K562 (cell line): ENCODE measurements around the gene AGPAT2. TPM values are rescaled to one million over a fixed set of nuclear protein-coding genes. Genes with fewer than 3 reads are reported as not detected.

ENCODE experiments used
- ATAC-seq: fragments of 200-7000 bp; cut with Tn5 transposase; 3 replicates; pipeline ENCODE4 v1.9.1; 2020; ENCODE audit warnings: moderate library complexity
- BruUV-seq: library from RNA; stranded (reverse); fragments of 400-500 nt; replicated peaks from 2 replicates; lab custom pipeline; 2021; lab: Mats Ljungman, UMichigan
- CTCF ChIA-PET: fragments of 300-600 bp; formaldehyde crosslinking; extraction: SDS; loops from one replicate; lab custom pipeline; 2021; ENCODE audit warnings: low intra/inter-chr PET ratio; lab: Yijun Ruan, JAX
- POLR2A ChIA-PET: fragments of 300-600, 350-650 bp; sonication (Branson Sonifier 250); formaldehyde crosslinking; extraction: SDS; loops from one replicate; lab custom pipeline; 2021; ENCODE audit warnings: antibody characterized with exemption, inconsistent platforms; lab: Yijun Ruan, JAX
- DNase-seq, 4 experiments: peaks; one replicate each; pipeline versions ENCODE4 v3.0.0 to v3.0.0-alpha.2; 2011 to 2018; ENCODE audit warnings: low spot score in 3 of 4, mixed read lengths in 3 of 4; ENCODE audit errors: extremely low read depth in 1 of 4
- FAIRE-seq: peaks from 2 replicates; lab custom pipeline; 2011; peaks lifted over from hg19 to GRCh38; lab: Jason Lieb, UNC
- H2AFZ ChIP-seq: 2 replicates; pipeline ENCODE4 v1.6.0; 2011; ENCODE audit warnings: low read depth, low read length, control low read depth, inconsistent platforms
- H3K27ac ChIP-seq: fragments of 200-600 bp; 3 replicates; pipeline ENCODE4 v1.8.0; 2011; ENCODE audit warnings: low read depth, mild to moderate bottlenecking, control low read depth, inconsistent platforms, low read length, moderate library complexity, mixed read lengths; ENCODE audit errors: extremely low read depth
- H3K27me3 ChIP-seq, 2 experiments: fragments of 300-600 bp in 1 of 2; 2 replicates in 1 of 2; 3 replicates in 1 of 2; pipeline versions ENCODE4 v1.6.0 to v1.8.0; 2011; ENCODE audit warnings: inconsistent platforms in 2 of 2, low read length in 2 of 2, mild to moderate bottlenecking in 1 of 2, mixed read lengths in 1 of 2, moderate library complexity in 1 of 2; ENCODE audit not compliant: control insufficient read depth in 2 of 2, insufficient read depth in 2 of 2
- H3K36me3 ChIP-seq: fragments of 300-600 bp; 3 replicates; pipeline ENCODE4 v1.8.0; 2011; ENCODE audit warnings: mild to moderate bottlenecking, low read length, inconsistent platforms; ENCODE audit not compliant: control insufficient read depth, insufficient read depth
- H3K4me1 ChIP-seq, 2 experiments: fragments of 200-600 bp in 1 of 2; replicated peaks in 1 of 2; 2 replicates in 1 of 2; 3 replicates in 1 of 2; pipeline versions ENCODE4 v1.5.1 to v1.8.0; 2011; ENCODE audit warnings: inconsistent platforms in 2 of 2, low read length in 2 of 2, mild to moderate bottlenecking in 1 of 2, mixed read lengths in 1 of 2, moderate library complexity in 1 of 2; ENCODE audit not compliant: control insufficient read depth in 2 of 2, insufficient read depth in 2 of 2
- H3K4me2 ChIP-seq: 2 replicates; pipeline ENCODE4 v1.6.1; 2011; ENCODE audit warnings: low read length, control low read depth, inconsistent platforms, mixed read lengths; ENCODE audit not compliant: insufficient read depth
- H3K4me3 ChIP-seq: fragments of 200-600 bp; sonication (generic), shearing (Covaris generic); 2 replicates; pipeline ENCODE4 v1.5.1; 2016; ENCODE audit warnings: control low read depth, inconsistent platforms
- H3K79me2 ChIP-seq: fragments of 200-600 bp; 3 replicates; pipeline ENCODE4 v1.8.0; 2011; ENCODE audit warnings: low read length, inconsistent platforms; ENCODE audit not compliant: control insufficient read depth, insufficient read depth
- H3K9ac ChIP-seq, 2 experiments: 2 replicates each; pipeline versions ENCODE4 v1.6.0 to v1.6.1; 2011; ENCODE audit warnings: low read depth in 2 of 2, low read length in 2 of 2, control low read depth in 1 of 2, inconsistent platforms in 1 of 2, mild to moderate bottlenecking in 1 of 2, mixed read lengths in 1 of 2; ENCODE audit not compliant: insufficient read depth in 1 of 2
- H3K9me1 ChIP-seq: one replicate; pipeline ENCODE4 v1.6.0; 2011; ENCODE audit warnings: inconsistent platforms, mild to moderate bottlenecking, low read length, moderate library complexity; ENCODE audit not compliant: control insufficient read depth, insufficient read depth
- H3K9me3 ChIP-seq: replicated peaks from 2 replicates; pipeline ENCODE4 v1.5.1; 2011; ENCODE audit warnings: low read depth, low read length, inconsistent platforms; ENCODE audit not compliant: control insufficient read depth, insufficient read depth
- H4K20me1 ChIP-seq: replicated peaks from 2 replicates; pipeline ENCODE4 v1.6.1; 2011; ENCODE audit warnings: low read length, inconsistent platforms, mixed read lengths; ENCODE audit not compliant: control insufficient read depth, insufficient read depth
- CXXC5 ChIP-seq: fragments of 250-450 bp; sonication (Bioruptor Pico); IDR thresholded peaks from 2 replicates; pipeline ENCODE4 v1.8.0; 2022; ENCODE audit warnings: inconsistent platforms, mild to moderate bottlenecking, moderate library complexity
- FUS ChIP-seq: fragments of 200-400 bp; formaldehyde crosslinking; optimal IDR thresholded peaks from 2 replicates; pipeline ENCODE3; 2017; ENCODE audit warnings: low read depth, low read length
- MYC ChIP-seq, 2 experiments: fragments of 250-450 bp in 1 of 2; sonication (Bioruptor Pico) in 1 of 2; IDR thresholded peaks; 2 replicates each; pipeline versions ENCODE4 v1.5.1 to v1.6.1; 2012 to 2021; ENCODE audit warnings: low read depth in 2 of 2, borderline replicate concordance in 1 of 2, improper control_type of control experiment in 1 of 2, low read length in 1 of 2, mild to moderate bottlenecking in 1 of 2, moderate library complexity in 1 of 2
- TAF15 ChIP-seq: fragments of 200-400 bp; formaldehyde crosslinking; IDR thresholded peaks from 2 replicates; pipeline ENCODE4 v1.6.1; 2017; ENCODE audit warnings: mild to moderate bottlenecking, low read depth, low read length, moderate library complexity
- TCF7 ChIP-seq: sonication (generic); IDR thresholded peaks from 2 replicates; pipeline ENCODE4 v1.6.1; 2016; ENCODE audit warnings: antibody characterized with exemption, borderline replicate concordance
- ZBED1 ChIP-seq: IDR thresholded peaks from 2 replicates; pipeline ENCODE4 v1.6.1; 2014
- ZNF175 ChIP-seq: fragments of 200-800 bp; sonication (Bioruptor generic); IDR thresholded peaks from 2 replicates; pipeline ENCODE4 v1.6.1; 2016; ENCODE audit warnings: low read depth, mild to moderate bottlenecking, missing genetic modification characterization, missing compliant biosample characterization
- WGBS: fragments of 100-300 bp; shearing (Covaris generic); methylation state at CpG from one replicate; pipeline ENCODE4 v1.1.6; 2016; ENCODE audit warnings: low coverage, mixed read lengths; ENCODE audit not compliant: insufficient coverage; ENCODE audit errors: missing lambda C conversion rate; 5-methylcytosine and 5-hydroxymethylcytosine counted together
- in situ Hi-C: fragments of 300-500 bp; cut with MboI; formaldehyde crosslinking; loops from 4 replicates; pipeline ENCODE4 v1.15.0; 2018; ENCODE audit warnings: inconsistent platforms, mixed read lengths
- intact Hi-C: fragments of 100-400 bp; cut with micrococcal nuclease; formaldehyde crosslinking; loops from 2 replicates; pipeline ENCODE4 v1.14.2; 2022
- polyA plus RNA-seq, 8 experiments: library from polyadenylated mRNA; depleted of rRNA in 4 of 8; stranded (reverse) in 5 of 8; unstranded in 3 of 8; fragments of >200 nt; fragmentation: Nextera tagmentation in 2 of 8; fragmentation: Illumina TruSeq in 1 of 8; extraction: Ambion mirVana in 2 of 8; extraction: Trizol in 1 of 8; gene quantifications; 2 replicates each; pipeline versions ENCODE4 v1.2.1 to v1.2.3, GENCODE V29; 2011 to 2014; ENCODE audit warnings: inconsistent platforms in 1 of 8, missing spikeins in 1 of 8
- total RNA-seq, 7 experiments: library from RNA; depleted of rRNA in 6 of 7; stranded (reverse); fragments of >200 nt in 6 of 7; fragmentation: Illumina TruSeq in 2 of 7; extraction: Trizol in 2 of 7; gene quantifications; 2 replicates each; pipeline versions ENCODE4 v1.2.1 to v1.2.3, GENCODE V29; 2011 to 2021; ENCODE audit warnings: low replicate concordance in 1 of 7
- TF ChIP-seq, protein P1 (sequence below): fragments of 250-450 bp; sonication (Bioruptor Pico); IDR thresholded peaks from 2 replicates; pipeline ENCODE4 v1.4.0; 2020; ENCODE audit warnings: borderline replicate concordance
- TF ChIP-seq, protein P2 (sequence below): fragments of 200-600 bp; sonication (generic); IDR thresholded peaks from one replicate; pipeline ENCODE4 v1.6.1; 2012; ENCODE audit warnings: mild to moderate bottlenecking, low read depth, low read length, inconsistent platforms

AGPAT2 gene
- total and polyA plus RNA-seq, 9 of the 15 experiments (the other 6 are each of a cell fraction or from before 2014, with no cell fraction given): 0.13 to 54.5 (median 23.9) TPM

GRCh38 chr9:136710543-136710942, 23.3 kb upstream of the AGPAT2 start:
- no peak for ATAC-seq
- Histone ChIP-seq H2AFZ (no peak overlapping the region), H3K27me3 (no peaks in the 10 kb centered on the region), H3K36me3 (peaks cover 4% of the 10 kb centered on the region; the same call in 1 of the 3 replicates), H3K27ac (no peak overlapping the region), H3K9ac (no peak overlapping the region), H3K9me3 (no peaks in the 10 kb centered on the region), H3K4me3 (no peak overlapping the region), H3K4me2 (no peak overlapping the region), H3K9me1 (no peaks in the 10 kb centered on the region), H3K4me1 (peaks cover 17 to 64% of the 10 kb centered on the region in 2 experiments), H3K79me2 (peaks cover 12% of the 10 kb centered on the region), H4K20me1 (no peaks in the 10 kb centered on the region)
- DNase-seq: no peak
- no TSS peak for BruUV-seq
- FAIRE-seq: no peak
- ChIA-PET CTCF (no interaction called here), POLR2A (no interaction called here)
- WGBS: 65% methylated on average over 7 of the region's 7 CpGs
- in situ Hi-C loops: no loop called here
- intact Hi-C loops: no loop called here
- TF ChIP-seq FUS: no peak
- TF ChIP-seq CXXC5 (CRISPR knock-in tag): no peak
- TF ChIP-seq MYC (IDR thresholded peaks at IDR 0.05; ENCODE audit: low read depth, low read length): no peak
- no peak for TF ChIP-seq MYC (CRISPR knock-in tag; IDR thresholded peaks at IDR 0.05; ENCODE audit: borderline replicate concordance, low read depth)
- TF ChIP-seq ZNF175 (CRISPR knock-in tag): no peak
- TF ChIP-seq TAF15: no peak
- TF ChIP-seq, protein P1, sequence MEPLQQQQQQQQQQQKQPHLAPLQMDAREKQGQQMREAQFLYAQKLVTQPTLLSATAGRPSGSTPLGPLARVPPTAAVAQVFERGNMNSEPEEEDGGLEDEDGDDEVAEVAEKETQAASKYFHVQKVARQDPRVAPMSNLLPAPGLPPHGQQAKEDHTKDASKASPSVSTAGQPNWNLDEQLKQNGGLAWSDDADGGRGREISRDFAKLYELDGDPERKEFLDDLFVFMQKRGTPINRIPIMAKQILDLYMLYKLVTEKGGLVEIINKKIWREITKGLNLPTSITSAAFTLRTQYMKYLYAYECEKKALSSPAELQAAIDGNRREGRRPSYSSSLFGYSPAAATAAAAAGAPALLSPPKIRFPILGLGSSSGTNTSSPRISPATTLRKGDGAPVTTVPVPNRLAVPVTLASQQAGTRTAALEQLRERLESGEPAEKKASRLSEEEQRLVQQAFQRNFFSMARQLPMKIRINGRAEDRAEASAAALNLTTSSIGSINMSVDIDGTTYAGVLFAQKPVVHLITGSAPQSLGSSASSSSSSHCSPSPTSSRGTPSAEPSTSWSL (CRISPR knock-in tag): no peak
- TF ChIP-seq TCF7: no peak
- TF ChIP-seq ZBED1: no peak
- TF ChIP-seq, protein P2, sequence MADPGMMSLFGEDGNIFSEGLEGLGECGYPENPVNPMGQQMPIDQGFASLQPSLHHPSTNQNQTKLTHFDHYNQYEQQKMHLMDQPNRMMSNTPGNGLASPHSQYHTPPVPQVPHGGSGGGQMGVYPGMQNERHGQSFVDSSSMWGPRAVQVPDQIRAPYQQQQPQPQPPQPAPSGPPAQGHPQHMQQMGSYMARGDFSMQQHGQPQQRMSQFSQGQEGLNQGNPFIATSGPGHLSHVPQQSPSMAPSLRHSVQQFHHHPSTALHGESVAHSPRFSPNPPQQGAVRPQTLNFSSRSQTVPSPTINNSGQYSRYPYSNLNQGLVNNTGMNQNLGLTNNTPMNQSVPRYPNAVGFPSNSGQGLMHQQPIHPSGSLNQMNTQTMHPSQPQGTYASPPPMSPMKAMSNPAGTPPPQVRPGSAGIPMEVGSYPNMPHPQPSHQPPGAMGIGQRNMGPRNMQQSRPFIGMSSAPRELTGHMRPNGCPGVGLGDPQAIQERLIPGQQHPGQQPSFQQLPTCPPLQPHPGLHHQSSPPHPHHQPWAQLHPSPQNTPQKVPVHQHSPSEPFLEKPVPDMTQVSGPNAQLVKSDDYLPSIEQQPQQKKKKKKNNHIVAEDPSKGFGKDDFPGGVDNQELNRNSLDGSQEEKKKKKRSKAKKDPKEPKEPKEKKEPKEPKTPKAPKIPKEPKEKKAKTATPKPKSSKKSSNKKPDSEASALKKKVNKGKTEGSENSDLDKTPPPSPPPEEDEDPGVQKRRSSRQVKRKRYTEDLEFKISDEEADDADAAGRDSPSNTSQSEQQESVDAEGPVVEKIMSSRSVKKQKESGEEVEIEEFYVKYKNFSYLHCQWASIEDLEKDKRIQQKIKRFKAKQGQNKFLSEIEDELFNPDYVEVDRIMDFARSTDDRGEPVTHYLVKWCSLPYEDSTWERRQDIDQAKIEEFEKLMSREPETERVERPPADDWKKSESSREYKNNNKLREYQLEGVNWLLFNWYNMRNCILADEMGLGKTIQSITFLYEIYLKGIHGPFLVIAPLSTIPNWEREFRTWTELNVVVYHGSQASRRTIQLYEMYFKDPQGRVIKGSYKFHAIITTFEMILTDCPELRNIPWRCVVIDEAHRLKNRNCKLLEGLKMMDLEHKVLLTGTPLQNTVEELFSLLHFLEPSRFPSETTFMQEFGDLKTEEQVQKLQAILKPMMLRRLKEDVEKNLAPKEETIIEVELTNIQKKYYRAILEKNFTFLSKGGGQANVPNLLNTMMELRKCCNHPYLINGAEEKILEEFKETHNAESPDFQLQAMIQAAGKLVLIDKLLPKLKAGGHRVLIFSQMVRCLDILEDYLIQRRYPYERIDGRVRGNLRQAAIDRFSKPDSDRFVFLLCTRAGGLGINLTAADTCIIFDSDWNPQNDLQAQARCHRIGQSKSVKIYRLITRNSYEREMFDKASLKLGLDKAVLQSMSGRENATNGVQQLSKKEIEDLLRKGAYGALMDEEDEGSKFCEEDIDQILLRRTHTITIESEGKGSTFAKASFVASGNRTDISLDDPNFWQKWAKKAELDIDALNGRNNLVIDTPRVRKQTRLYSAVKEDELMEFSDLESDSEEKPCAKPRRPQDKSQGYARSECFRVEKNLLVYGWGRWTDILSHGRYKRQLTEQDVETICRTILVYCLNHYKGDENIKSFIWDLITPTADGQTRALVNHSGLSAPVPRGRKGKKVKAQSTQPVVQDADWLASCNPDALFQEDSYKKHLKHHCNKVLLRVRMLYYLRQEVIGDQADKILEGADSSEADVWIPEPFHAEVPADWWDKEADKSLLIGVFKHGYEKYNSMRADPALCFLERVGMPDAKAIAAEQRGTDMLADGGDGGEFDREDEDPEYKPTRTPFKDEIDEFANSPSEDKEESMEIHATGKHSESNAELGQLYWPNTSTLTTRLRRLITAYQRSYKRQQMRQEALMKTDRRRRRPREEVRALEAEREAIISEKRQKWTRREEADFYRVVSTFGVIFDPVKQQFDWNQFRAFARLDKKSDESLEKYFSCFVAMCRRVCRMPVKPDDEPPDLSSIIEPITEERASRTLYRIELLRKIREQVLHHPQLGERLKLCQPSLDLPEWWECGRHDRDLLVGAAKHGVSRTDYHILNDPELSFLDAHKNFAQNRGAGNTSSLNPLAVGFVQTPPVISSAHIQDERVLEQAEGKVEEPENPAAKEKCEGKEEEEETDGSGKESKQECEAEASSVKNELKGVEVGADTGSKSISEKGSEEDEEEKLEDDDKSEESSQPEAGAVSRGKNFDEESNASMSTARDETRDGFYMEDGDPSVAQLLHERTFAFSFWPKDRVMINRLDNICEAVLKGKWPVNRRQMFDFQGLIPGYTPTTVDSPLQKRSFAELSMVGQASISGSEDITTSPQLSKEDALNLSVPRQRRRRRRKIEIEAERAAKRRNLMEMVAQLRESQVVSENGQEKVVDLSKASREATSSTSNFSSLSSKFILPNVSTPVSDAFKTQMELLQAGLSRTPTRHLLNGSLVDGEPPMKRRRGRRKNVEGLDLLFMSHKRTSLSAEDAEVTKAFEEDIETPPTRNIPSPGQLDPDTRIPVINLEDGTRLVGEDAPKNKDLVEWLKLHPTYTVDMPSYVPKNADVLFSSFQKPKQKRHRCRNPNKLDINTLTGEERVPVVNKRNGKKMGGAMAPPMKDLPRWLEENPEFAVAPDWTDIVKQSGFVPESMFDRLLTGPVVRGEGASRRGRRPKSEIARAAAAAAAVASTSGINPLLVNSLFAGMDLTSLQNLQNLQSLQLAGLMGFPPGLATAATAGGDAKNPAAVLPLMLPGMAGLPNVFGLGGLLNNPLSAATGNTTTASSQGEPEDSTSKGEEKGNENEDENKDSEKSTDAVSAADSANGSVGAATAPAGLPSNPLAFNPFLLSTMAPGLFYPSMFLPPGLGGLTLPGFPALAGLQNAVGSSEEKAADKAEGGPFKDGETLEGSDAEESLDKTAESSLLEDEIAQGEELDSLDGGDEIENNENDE: no peak
